Transverse colon (tissue), 4 donors: ENCODE measurements around the gene MAGEB4.

Experiments used
- POLR2AphosphoS5 ChIP-seq, 3 donors: sonication (generic); formaldehyde crosslinking; IDR thresholded peaks; one replicate each; pipeline ENCODE4 v1.6.1; 2016; ENCODE audit warnings: antibody characterized with exemption in 3 of 3
- TF ChIP-seq, protein P1 (sequence below), 5 experiments: fragments of 200-600 bp in 3 of 5; fragments of 450-650 bp in 2 of 5; sonication (generic) in 3 of 5; IDR thresholded peaks; 1 replicate in 2 of 5; 2 replicates in 3 of 5; pipeline ENCODE4 v1.5.1; 2016 to 2017; ENCODE audit warnings: antibody characterized with exemption in 5 of 5, inconsistent platforms in 3 of 5, mild to moderate bottlenecking in 2 of 5, moderate library complexity in 1 of 5

GRCh38 chrX:30219372-30219771 lies 22.4 kb upstream of the MAGEB4 start:
- TF ChIP-seq, protein P1, sequence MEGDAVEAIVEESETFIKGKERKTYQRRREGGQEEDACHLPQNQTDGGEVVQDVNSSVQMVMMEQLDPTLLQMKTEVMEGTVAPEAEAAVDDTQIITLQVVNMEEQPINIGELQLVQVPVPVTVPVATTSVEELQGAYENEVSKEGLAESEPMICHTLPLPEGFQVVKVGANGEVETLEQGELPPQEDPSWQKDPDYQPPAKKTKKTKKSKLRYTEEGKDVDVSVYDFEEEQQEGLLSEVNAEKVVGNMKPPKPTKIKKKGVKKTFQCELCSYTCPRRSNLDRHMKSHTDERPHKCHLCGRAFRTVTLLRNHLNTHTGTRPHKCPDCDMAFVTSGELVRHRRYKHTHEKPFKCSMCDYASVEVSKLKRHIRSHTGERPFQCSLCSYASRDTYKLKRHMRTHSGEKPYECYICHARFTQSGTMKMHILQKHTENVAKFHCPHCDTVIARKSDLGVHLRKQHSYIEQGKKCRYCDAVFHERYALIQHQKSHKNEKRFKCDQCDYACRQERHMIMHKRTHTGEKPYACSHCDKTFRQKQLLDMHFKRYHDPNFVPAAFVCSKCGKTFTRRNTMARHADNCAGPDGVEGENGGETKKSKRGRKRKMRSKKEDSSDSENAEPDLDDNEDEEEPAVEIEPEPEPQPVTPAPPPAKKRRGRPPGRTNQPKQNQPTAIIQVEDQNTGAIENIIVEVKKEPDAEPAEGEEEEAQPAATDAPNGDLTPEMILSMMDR (IDR thresholded peaks at IDR 0.05) = no peak
- TF ChIP-seq POLR2AphosphoS5 (IDR thresholded peaks at IDR 0.05) = no peak
